Right lobe of liver (tissue), 6 donors: Measurements from ENCODE around the gene TEX35. TPM values are rescaled to one million over a fixed set of nuclear protein-coding genes. Genes with fewer than 3 reads are reported as not detected.
A peak's percentile ranks its signal among the peaks of the same experiment; 100 is the strongest.
"Not testable (repeated sequence)": the region's sequence is repeated elsewhere in the genome, so short reads cannot be mapped to it uniquely, and the experiment has no call there.

Experiments used
- ATAC-seq, 4 donors: fragments of 200-7000 bp; cut with Tn5 transposase; one replicate each; pipeline ENCODE4 v1.9.1; 2020; ENCODE audit warnings: mild to moderate bottlenecking in 4 of 4, moderate library complexity in 4 of 4
- DNase-seq, 3 donors: peaks; one replicate each; pipeline ENCODE4 v3.0.0-alpha.2; 2020
- H3K27ac ChIP-seq, 3 donors: fragments of 200-600 bp; one replicate each; pipeline ENCODE4 v1.8.0; 2022
- H3K27me3 ChIP-seq, 2 donors: fragments of 200-600 bp; one replicate each; pipeline ENCODE4 v1.8.0; 2022
- H3K36me3 ChIP-seq, 4 donors: fragments of 200-600 bp; sonication (generic) in 1 of 4; one replicate each; pipeline versions ENCODE4 v1.5.1 to v1.8.0; 2017 to 2022; ENCODE audit warnings: control low read depth in 1 of 4
- H3K4me1 ChIP-seq, 4 donors: fragments of 200-600 bp; sonication (generic) in 1 of 4; one replicate each; pipeline versions ENCODE4 v1.5.1 to v1.8.0; 2017 to 2022; ENCODE audit warnings: control low read depth in 1 of 4
- H3K4me3 ChIP-seq, 3 donors: fragments of 200-600 bp; one replicate each; pipeline ENCODE4 v1.8.0; 2022
- H3K9me3 ChIP-seq, 4 donors: fragments of 200-600 bp; sonication (generic) in 1 of 4; one replicate each; pipeline versions ENCODE4 v1.5.1 to v1.8.0; 2017 to 2022; ENCODE audit warnings: control low read depth in 1 of 4
- CTCF ChIP-seq, 4 donors: fragments of 200-600 bp in 3 of 4; fragments of 450-650 bp in 1 of 4; IDR thresholded peaks; one replicate each; pipeline versions ENCODE4 v1.5.1 to v1.8.0; 2016 to 2022; ENCODE audit warnings: antibody characterized with exemption in 4 of 4, mild to moderate bottlenecking in 2 of 4
- POLR2A ChIP-seq: fragments of 450-650 bp; IDR thresholded peaks from one replicate; pipeline ENCODE4 v1.6.1; 2017; ENCODE audit warnings: antibody characterized with exemption, mild to moderate bottlenecking
- WGBS: methylation state at CpG from one replicate; pipeline ENCODE4 v1.1.6; 2018; ENCODE audit warnings: low coverage, low lambda C conversion rate; ENCODE audit not compliant: insufficient coverage; ENCODE audit errors: missing lambda C conversion rate; 5-methylcytosine and 5-hydroxymethylcytosine counted together
- intact Hi-C, 2 donors: fragments of 100-400 bp; cut with DNase I; formaldehyde crosslinking; loops; one replicate each; pipeline versions ENCODE4 v1.11.2 to v1.14.1; 2022
- total RNA-seq, 6 experiments: library from RNA; depleted of rRNA in 2 of 6; stranded (reverse); fragments of >200 nt in 2 of 6; fragmentation: NEBNext Ultra II Directional in 3 of 6; extraction: Animal tissue kit (Norgen Biotek cat#: 25700) in 3 of 6; gene quantifications; one replicate each; pipeline versions ENCODE4 v1.1.0 to v1.2.4, GENCODE V29; 2016 to 2023
- donor health status: DM: no; HTN: yes; CAD: no.
- donor health status: DM: no; HTN: no; CAD: no.
- donor health status: DM: no; HTN: no; CAD: no.
- donor health status: DM: no; HTN: yes; CAD: no.
- donor health status: DM: no; HTN: yes; CAD: no.

The TEX35 gene
- total RNA-seq, 6 experiments from 2014 or later = not detected

GRCh38 chr1:178500091-178500770 is 12.7 kb upstream of the TEX35 start:
- 87% methylated on average over 10 of the region's 11 CpGs for WGBS
- H3K36me3 ChIP-seq = no peaks in the 10 kb centered on the region
- intact Hi-C loops = no loop called here
- H3K4me3 ChIP-seq = no peak overlapping the region
- peak in 1 of 4 donors; percentile 14 for ATAC-seq
- TF ChIP-seq CTCF (IDR thresholded peaks at IDR 0.05) (no peak), POLR2A (no peak)
- no peaks in the 10 kb centered on the region for H3K9me3 ChIP-seq
- H3K4me1 ChIP-seq = no peaks in the 10 kb centered on the region
- H3K27me3 ChIP-seq = no peaks in the 10 kb centered on the region
- no peak overlapping the region for H3K27ac ChIP-seq
- no peak for DNase-seq

- WGBS = 86% methylated on average over 8 of the region's 10 CpGs
- no peak for ATAC-seq
- intact Hi-C loops = no loop called here
- no peaks in the 10 kb centered on the region for H3K9me3 ChIP-seq
- H3K4me3 ChIP-seq = no peak overlapping the region
- no peaks in the 10 kb centered on the region for H3K4me1 ChIP-seq
- H3K27me3 ChIP-seq = no peaks in the 10 kb centered on the region
- no peaks in the 10 kb centered on the region for H3K36me3 ChIP-seq
- no peak for TF ChIP-seq POLR2A
- no peak for DNase-seq
- no peak overlapping the region for H3K27ac ChIP-seq
These were observed 11.9 kb upstream of the TEX35 start for GRCh38 chr1:178500936-178501554.

- H3K36me3 ChIP-seq = no peaks in the 10 kb centered on the region
These were observed 11.1 kb upstream of the TEX35 start for GRCh38 chr1:178501705-178502329.

GRCh38 chr1:178502330-178502714 is 10.6 kb upstream of the TEX35 start:
- H3K27me3 ChIP-seq = no peaks in the 10 kb centered on the region
- H3K4me1 ChIP-seq = no peaks in the 10 kb centered on the region
- no peak overlapping the region for H3K4me3 ChIP-seq
- H3K9me3 ChIP-seq = no peaks in the 10 kb centered on the region
- intact Hi-C loops = no loop called here
- no peak for TF ChIP-seq CTCF (IDR thresholded peaks at IDR 0.05)
- no peak for TF ChIP-seq POLR2A
- H3K36me3 ChIP-seq = no peaks in the 10 kb centered on the region
- no peak overlapping the region for H3K27ac ChIP-seq
- WGBS = 75% methylated on average over 3 of the region's 3 CpGs
- ATAC-seq = no peak
- DNase-seq = no peak

More at GRCh38 chr1:178501705-178502329, 11.1 kb upstream of the TEX35 start:
- TF ChIP-seq CTCF (IDR thresholded peaks at IDR 0.05) (peak; percentile 63 to 93 (median 85)), POLR2A (no peak)
- H3K27me3 ChIP-seq = no peaks in the 10 kb centered on the region
- H3K9me3 ChIP-seq = no peaks in the 10 kb centered on the region
- peak; percentile 81 to 94 (median 89) for ATAC-seq
- no peak overlapping the region for H3K4me3 ChIP-seq
- no CpG with 5 or more reads among the region's 5 CpGs for WGBS
- H3K4me1 ChIP-seq = no peaks in the 10 kb centered on the region
- peak; percentile 68 to 79 (median 77) for DNase-seq
- no peak overlapping the region for H3K27ac ChIP-seq
- intact Hi-C loops = no loop called here

- no peak for ATAC-seq
- H3K27ac ChIP-seq = no peak overlapping the region
- H3K4me1 ChIP-seq = no peaks in the 10 kb centered on the region
- no peak for TF ChIP-seq CTCF (IDR thresholded peaks at IDR 0.05)
- TF ChIP-seq POLR2A = no peak
- no peaks in the 10 kb centered on the region for H3K36me3 ChIP-seq
- no peak overlapping the region for H3K4me3 ChIP-seq
- WGBS = 72% methylated on average over 3 of the region's 5 CpGs
- no peaks in the 10 kb centered on the region for H3K27me3 ChIP-seq
- DNase-seq = no peak
- intact Hi-C loops = no loop called here
- H3K9me3 ChIP-seq = no peaks in the 10 kb centered on the region
These were observed 10.1 kb upstream of the TEX35 start for GRCh38 chr1:178502856-178503255.

DNA sequence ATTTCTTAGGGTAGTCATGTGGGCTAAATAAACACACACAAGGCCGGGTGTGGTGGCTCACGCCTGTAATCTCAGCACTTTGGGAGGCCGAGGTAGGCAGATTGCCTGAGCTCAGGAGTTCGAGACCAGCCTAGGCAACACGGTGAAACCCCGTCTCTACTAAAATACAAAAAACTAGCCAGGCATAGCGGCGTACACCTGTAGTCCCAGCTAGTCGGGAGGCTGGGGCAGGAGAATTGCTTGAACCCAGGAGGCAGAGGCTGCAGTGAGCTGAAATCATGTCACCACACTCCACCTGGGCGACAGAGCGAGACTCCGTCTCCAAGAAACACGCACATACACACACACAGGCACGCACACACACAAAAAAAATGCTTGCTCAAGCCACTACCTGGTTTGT is 9.6 kb upstream of the TEX35 start:
- H3K36me3 ChIP-seq, ATAC-seq, H3K9me3 ChIP-seq, DNase-seq, H3K4me3 ChIP-seq, H3K27me3 ChIP-seq, H3K27ac ChIP-seq, H3K4me1 ChIP-seq, intact Hi-C loops: not testable (repeated sequence)
- WGBS = 95% methylated on average over 6 of the region's 14 CpGs
